Medulla oblongata (tissue), 1 donor: Measurements from ENCODE around the gene FAM83D.

ENCODE experiments used
- DNase-seq: peaks from one replicate; pipeline ENCODE4 v3.0.0-alpha.2; 2015; ENCODE audit errors: extremely low spot score

Gene FAM83D

GRCh38 chr20:38894091-38894847 lies 31.9 kb upstream of the FAM83D start:
- DNase-seq = no peak

GRCh38 chr20:38895098-38895949 lies 30.9 kb upstream of the FAM83D start:
- DNase-seq = no peak

- no peak for DNase-seq
Measured at GRCh38 chr20:38896009-38896594, 30.1 kb upstream of the FAM83D start.

- DNase-seq = no peak
Measured at GRCh38 chr20:38897267-38897666, 28.9 kb upstream of the FAM83D start.

- no peak for DNase-seq
Measured at GRCh38 chr20:38900606-38901005, 25.6 kb upstream of the FAM83D start.

GRCh38 chr20:38902601-38903000 lies 23.6 kb upstream of the FAM83D start:
- DNase-seq = no peak

- no peak for DNase-seq
Measured at GRCh38 chr20:38903335-38903734, 22.9 kb upstream of the FAM83D start.

GRCh38 chr20:38905375-38905774 lies 20.8 kb upstream of the FAM83D start:
- DNase-seq = no peak

GRCh38 chr20:38907918-38908677 lies 18.1 kb upstream of the FAM83D start:
- DNase-seq = no peak

- no peak for DNase-seq
Measured at GRCh38 chr20:38915355-38915754, 10.9 kb upstream of the FAM83D start.

- no peak for DNase-seq
Measured at GRCh38 chr20:38917657-38918056, 8.6 kb upstream of the FAM83D start.

GRCh38 chr20:38918172-38918571 lies 8.0 kb upstream of the FAM83D start:
- DNase-seq = no peak

GRCh38 chr20:38919683-38920082 lies 6.5 kb upstream of the FAM83D start:
- no peak for DNase-seq

- DNase-seq = no peak
Measured at GRCh38 chr20:38920411-38920810, 5.8 kb upstream of the FAM83D start.

- no peak for DNase-seq
Measured at GRCh38 chr20:38920851-38921250, 5.4 kb upstream of the FAM83D start.

- no peak for DNase-seq
Measured at GRCh38 chr20:38924718-38925117, 1.5 kb upstream of the FAM83D start.

- no peak for DNase-seq
Measured at GRCh38 chr20:38926934-38927616, 858 bp downstream of the FAM83D start.

GRCh38 chr20:38927902-38928578 lies 1.8 kb downstream of the FAM83D start:
- DNase-seq = no peak

GRCh38 chr20:38930242-38930569 lies 4.0 kb downstream of the FAM83D start:
- DNase-seq = no peak

GRCh38 chr20:38931984-38932383 lies 5.8 kb downstream of the FAM83D start:
- no peak for DNase-seq
